Measurements from ENCODE around the gene KIF5B. TPM values are rescaled to one million over a fixed set of nuclear protein-coding genes. Genes with fewer than 3 reads are reported as not detected.
"Not testable (repeated sequence)": the region's sequence is repeated elsewhere in the genome, so short reads cannot be mapped to it uniquely, and the experiment has no call there.

KIF5B gene
- total RNA-seq, 4 donors from 2014 or later, result 80.2 to 116 (median 100) TPM

DNA sequence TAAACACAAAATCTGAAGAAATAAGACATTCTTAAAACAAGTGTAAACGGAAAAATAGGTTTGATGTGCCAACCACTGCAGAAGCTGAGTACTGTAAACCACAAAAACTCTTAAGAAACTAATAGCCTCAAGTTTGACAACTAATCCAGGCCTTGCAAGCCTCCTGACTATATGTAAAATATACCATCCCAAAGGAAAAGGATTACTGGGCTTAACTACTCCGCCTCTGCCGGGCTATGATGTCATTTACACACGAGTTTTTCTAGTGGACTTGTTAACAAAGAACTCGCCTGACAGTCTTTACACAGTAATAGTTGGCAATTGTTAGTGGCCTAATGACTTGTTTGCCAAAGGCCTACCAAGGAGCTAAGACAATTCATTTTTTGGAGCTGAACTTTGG lies 2.1 kb downstream of the KIF5B start:
- 8 to 13% methylated on average over 5 of the region's 5 CpGs for WGBS, 2 donors
- intact Hi-C loops (cut with DNase I; ENCODE audit: low total_unique reads), result no loop called here
- DNase-seq (ENCODE audit: low spot score in 2 of 2), result no peak
- TF ChIP-seq, protein P1, sequence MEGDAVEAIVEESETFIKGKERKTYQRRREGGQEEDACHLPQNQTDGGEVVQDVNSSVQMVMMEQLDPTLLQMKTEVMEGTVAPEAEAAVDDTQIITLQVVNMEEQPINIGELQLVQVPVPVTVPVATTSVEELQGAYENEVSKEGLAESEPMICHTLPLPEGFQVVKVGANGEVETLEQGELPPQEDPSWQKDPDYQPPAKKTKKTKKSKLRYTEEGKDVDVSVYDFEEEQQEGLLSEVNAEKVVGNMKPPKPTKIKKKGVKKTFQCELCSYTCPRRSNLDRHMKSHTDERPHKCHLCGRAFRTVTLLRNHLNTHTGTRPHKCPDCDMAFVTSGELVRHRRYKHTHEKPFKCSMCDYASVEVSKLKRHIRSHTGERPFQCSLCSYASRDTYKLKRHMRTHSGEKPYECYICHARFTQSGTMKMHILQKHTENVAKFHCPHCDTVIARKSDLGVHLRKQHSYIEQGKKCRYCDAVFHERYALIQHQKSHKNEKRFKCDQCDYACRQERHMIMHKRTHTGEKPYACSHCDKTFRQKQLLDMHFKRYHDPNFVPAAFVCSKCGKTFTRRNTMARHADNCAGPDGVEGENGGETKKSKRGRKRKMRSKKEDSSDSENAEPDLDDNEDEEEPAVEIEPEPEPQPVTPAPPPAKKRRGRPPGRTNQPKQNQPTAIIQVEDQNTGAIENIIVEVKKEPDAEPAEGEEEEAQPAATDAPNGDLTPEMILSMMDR (IDR thresholded peaks at IDR 0.05), result no peak
- no peak for TF ChIP-seq POLR2A (IDR thresholded peaks at IDR 0.05)
- H3K4me3 ChIP-seq (ENCODE audit: low read depth, poor library complexity, severe bottlenecking), result no peak overlapping the region

DNA sequence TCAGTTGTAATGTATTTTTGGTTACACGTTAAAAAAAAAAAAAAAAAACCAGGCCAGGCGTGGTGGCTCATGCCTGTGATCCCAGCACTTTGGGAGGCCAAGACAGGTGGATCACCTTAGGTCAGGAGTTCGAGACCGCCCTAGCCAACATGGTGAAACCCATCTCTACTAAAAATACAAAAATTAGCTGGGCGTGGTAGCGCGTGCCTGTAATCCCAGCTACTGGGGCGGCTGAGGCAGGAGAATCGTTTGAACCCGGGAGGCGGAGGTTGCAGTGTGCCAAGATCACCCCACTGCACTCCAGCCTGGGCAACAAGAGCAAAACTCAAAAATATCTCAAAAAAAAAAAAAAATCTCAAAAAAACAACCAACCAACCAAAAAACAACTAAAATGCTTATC lies 2.8 kb downstream of the KIF5B start:
- 78% methylated on average over 11 of the region's 11 CpGs for WGBS, 2 donors
- H3K4me3 ChIP-seq (ENCODE audit: low read depth, poor library complexity, severe bottlenecking); intact Hi-C loops (cut with DNase I; ENCODE audit: low total_unique reads); DNase-seq (ENCODE audit: low spot score in 2 of 2): not testable (repeated sequence)

DNA sequence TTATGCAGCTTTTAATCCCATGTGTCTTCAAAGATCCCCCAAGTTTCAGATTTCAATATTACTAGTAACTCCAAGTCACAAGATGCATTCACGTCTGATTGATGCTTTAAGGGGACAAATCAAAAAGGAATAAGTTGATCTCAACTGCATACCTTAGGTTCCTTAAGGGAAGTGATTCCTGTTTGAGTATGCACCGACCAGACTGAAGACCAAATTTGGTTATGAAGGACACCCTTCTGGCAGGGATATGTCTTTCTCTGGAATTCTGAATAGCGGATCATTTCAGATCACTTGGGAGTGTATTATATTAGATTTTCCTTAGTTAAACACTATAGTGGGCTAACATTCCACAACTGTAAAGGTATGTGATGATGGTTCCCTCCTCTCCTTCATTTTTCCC lies 4.3 kb downstream of the KIF5B start:
- H3K4me3 ChIP-seq (ENCODE audit: low read depth, poor library complexity, severe bottlenecking), result no peak overlapping the region
- no peak for DNase-seq (ENCODE audit: low spot score in 2 of 2)
- WGBS, 2 donors, result 34 to 35% methylated on average over 3 of the region's 3 CpGs
- TF ChIP-seq POLR2A (IDR thresholded peaks at IDR 0.05), result no peak
- TF ChIP-seq, protein P1 (IDR thresholded peaks at IDR 0.05), result no peak
- intact Hi-C loops (cut with DNase I; ENCODE audit: low total_unique reads), result no loop called here

DNA sequence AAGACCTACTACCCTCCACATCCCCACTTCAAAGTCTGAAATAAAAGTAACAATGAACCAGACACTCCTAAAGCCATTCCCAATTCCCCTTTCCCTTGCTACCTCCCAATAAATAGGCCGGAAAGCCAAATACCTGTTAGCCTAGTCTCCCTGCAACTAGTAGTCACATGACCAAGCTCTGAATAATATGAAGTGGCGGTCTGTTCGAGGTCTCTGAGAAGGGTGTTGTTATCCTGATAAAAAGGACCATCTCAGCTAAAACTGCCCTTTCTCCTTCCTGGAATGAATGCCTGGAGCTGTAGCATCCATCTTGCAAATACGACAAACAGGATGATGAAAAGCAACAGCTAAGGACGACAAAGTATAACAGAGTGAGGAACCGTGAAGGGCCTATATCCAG lies 6.0 kb downstream of the KIF5B start:
- TF ChIP-seq, protein P1 (IDR thresholded peaks at IDR 0.05), result no peak
- TF ChIP-seq POLR2A (IDR thresholded peaks at IDR 0.05), result no peak
- intact Hi-C loops (cut with DNase I; ENCODE audit: low total_unique reads), result no loop called here
- WGBS, 2 donors, result 59% methylated on average over 6 of the region's 6 CpGs
- DNase-seq (ENCODE audit: low spot score in 2 of 2), result no peak
- no peak overlapping the region for H3K4me3 ChIP-seq (ENCODE audit: low read depth, poor library complexity, severe bottlenecking)

DNA sequence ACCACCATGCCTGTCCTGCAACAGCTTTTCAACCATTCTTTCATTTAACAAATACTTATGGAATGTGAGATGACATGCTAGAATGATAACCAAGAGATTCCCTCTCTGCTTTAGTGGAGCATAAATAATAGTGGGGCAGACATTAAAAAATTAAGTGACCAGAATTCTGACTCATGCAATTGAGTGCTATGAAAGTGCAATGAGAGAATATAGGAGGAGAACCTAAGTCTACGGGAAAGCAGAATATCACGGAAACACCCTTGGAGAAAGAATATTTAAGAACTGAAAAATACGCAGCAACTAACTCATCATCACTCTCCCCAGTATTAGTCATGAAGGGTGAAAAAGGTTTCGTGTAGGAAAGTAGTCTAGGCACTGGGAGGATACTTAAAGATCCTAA lies 7.1 kb downstream of the KIF5B start:
- TF ChIP-seq POLR2A (IDR thresholded peaks at IDR 0.05), result no peak
- TF ChIP-seq, protein P1 (IDR thresholded peaks at IDR 0.05), result no peak
- H3K4me3 ChIP-seq (ENCODE audit: low read depth, poor library complexity, severe bottlenecking), result no peak overlapping the region
- intact Hi-C loops (cut with DNase I; ENCODE audit: low total_unique reads), result no loop called here
- DNase-seq (ENCODE audit: low spot score in 2 of 2), result no peak
- WGBS, 2 donors, result 60 to 64% methylated on average over 4 of the region's 4 CpGs

DNA sequence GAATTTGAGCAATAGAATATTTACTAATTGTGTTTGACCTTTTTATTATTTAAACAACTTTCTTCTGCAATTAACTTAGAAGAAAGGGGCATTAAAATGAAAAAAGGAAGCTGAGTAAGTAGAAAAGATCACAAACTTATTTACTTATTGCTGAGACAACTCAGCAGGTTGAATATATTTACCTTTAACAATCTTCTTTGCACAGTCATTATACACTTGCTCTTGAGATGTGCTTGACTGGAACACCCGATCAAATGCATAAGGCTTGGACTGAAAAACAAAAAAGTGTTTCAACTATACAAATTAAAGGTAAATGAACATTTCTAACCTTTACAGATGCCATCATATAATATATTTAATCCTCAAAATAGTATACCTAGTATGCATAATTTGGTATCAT lies 7.9 kb downstream of the KIF5B start:
- DNase-seq (ENCODE audit: low spot score in 2 of 2), result no peak
- TF ChIP-seq, protein P1 (IDR thresholded peaks at IDR 0.05), result no peak
- TF ChIP-seq POLR2A (IDR thresholded peaks at IDR 0.05), result no peak
- 90 to 93% methylated on average over 1 of the region's 1 CpG for WGBS, 2 donors
- intact Hi-C loops (cut with DNase I; ENCODE audit: low total_unique reads), result no loop called here
- no peak overlapping the region for H3K4me3 ChIP-seq (ENCODE audit: low read depth, poor library complexity, severe bottlenecking)

All from lower leg skin (tissue), 4 donors.